KMS-11 (cell line): ENCODE results near the gene UMAD1.

Experiments
- H2AFZ ChIP-seq: fragments of 200-600 bp; sonication (generic); 2 replicates; pipeline ENCODE4 v1.6.1; 2016; ENCODE audit warnings: antibody characterized with exemption, mixed run types, low read depth
- H3K27ac ChIP-seq: fragments of 200-600 bp; sonication (generic); 2 replicates; pipeline ENCODE4 v1.6.1; 2016; ENCODE audit warnings: mild to moderate bottlenecking, mixed run types
- H3K27me3 ChIP-seq: fragments of 200-600 bp; sonication (generic); 2 replicates; pipeline ENCODE4 v1.6.1; 2017; ENCODE audit warnings: mild to moderate bottlenecking, low read depth, mixed run types, moderate library complexity; ENCODE audit not compliant: insufficient read depth
- H3K36me3 ChIP-seq: fragments of 200-600 bp; sonication (generic); 2 replicates; pipeline ENCODE4 v1.6.1; 2017; ENCODE audit warnings: mild to moderate bottlenecking, mixed run types; ENCODE audit not compliant: insufficient read depth
- H3K4me1 ChIP-seq: fragments of 200-600 bp; sonication (generic); 2 replicates; pipeline ENCODE4 v1.6.1; 2016; ENCODE audit warnings: mild to moderate bottlenecking, low read depth, mixed run types; ENCODE audit not compliant: poor library complexity, severe bottlenecking
- H3K4me2 ChIP-seq: fragments of 200-600 bp; sonication (generic); 2 replicates; pipeline ENCODE4 v1.7.0; 2016; ENCODE audit warnings: mild to moderate bottlenecking, mixed run types
- H3K4me3 ChIP-seq: fragments of 200-600 bp; sonication (generic); IDR thresholded peaks from 2 replicates; pipeline ENCODE4 v1.6.1; 2017; ENCODE audit warnings: low read depth, low read length, mixed read lengths; ENCODE audit not compliant: insufficient read depth
- H3K79me2 ChIP-seq: fragments of 200-600 bp; sonication (generic); 2 replicates; pipeline ENCODE4 v1.6.1; 2016; ENCODE audit warnings: low read depth, mixed run types; ENCODE audit not compliant: insufficient read depth
- H3K9ac ChIP-seq: fragments of 200-600 bp; sonication (generic); 2 replicates; pipeline ENCODE4 v1.6.1; 2016; ENCODE audit warnings: mild to moderate bottlenecking, mixed run types
- H4K20me1 ChIP-seq: fragments of 200-600 bp; sonication (generic); 2 replicates; pipeline ENCODE4 v1.6.1; 2016; ENCODE audit warnings: mild to moderate bottlenecking, mixed run types; ENCODE audit not compliant: insufficient read depth
- CTCF ChIP-seq: fragments of 200-600 bp; sonication (generic); conservative IDR thresholded peaks from 2 replicates; pipeline ENCODE4 v1.6.1; 2017; ENCODE audit warnings: low read depth, mild to moderate bottlenecking, antibody characterized with exemption, low read length, moderate library complexity, mixed read lengths

Gene UMAD1

GRCh38 chr7:7750571-7751242 lies 110.2 kb downstream of the UMAD1 start:
- H3K4me1 ChIP-seq: peaks cover 50% of the 10 kb centered on the region
- no peaks in the 10 kb centered on the region for H3K27me3 ChIP-seq
- no peak for TF ChIP-seq CTCF
- no peak overlapping the region for H3K4me3 ChIP-seq
- peak overlapping the region; percentile 16; the same call in 1 of the 2 replicates for H3K27ac ChIP-seq
- no peaks in the 10 kb centered on the region for H3K79me2 ChIP-seq
- H4K20me1 ChIP-seq: no peaks in the 10 kb centered on the region
- H2AFZ ChIP-seq: peak overlapping the region; percentile 25; the same call in 1 of the 2 replicates
- peak overlapping the region; percentile 3; the same call in 1 of the 2 replicates for H3K9ac ChIP-seq
- no peaks in the 10 kb centered on the region for H3K36me3 ChIP-seq
- H3K4me2 ChIP-seq: peak overlapping the region; percentile 83

GRCh38 chr7:7751243-7752092 lies 110.9 kb downstream of the UMAD1 start:
- H3K27me3 ChIP-seq: no peaks in the 10 kb centered on the region
- no peak for TF ChIP-seq CTCF
- peak overlapping the region; percentile 25; the same call in 1 of the 2 replicates for H2AFZ ChIP-seq
- H3K4me3 ChIP-seq: no peak overlapping the region
- H3K4me1 ChIP-seq: peaks cover 42% of the 10 kb centered on the region
- H4K20me1 ChIP-seq: no peaks in the 10 kb centered on the region
- peak overlapping the region; percentile 16; the same call in 1 of the 2 replicates for H3K27ac ChIP-seq
- peak overlapping the region; percentile 83 for H3K4me2 ChIP-seq
- H3K36me3 ChIP-seq: no peaks in the 10 kb centered on the region
- H3K9ac ChIP-seq: peak overlapping the region; percentile 3; the same call in 1 of the 2 replicates
- no peaks in the 10 kb centered on the region for H3K79me2 ChIP-seq

- no peak overlapping the region for H3K4me2 ChIP-seq
These were observed 116.0 kb downstream of the UMAD1 start for GRCh38 chr7:7756577-7756976.

GRCh38 chr7:7757576-7757975 lies 117.0 kb downstream of the UMAD1 start:
- H2AFZ ChIP-seq: no peak overlapping the region
- peaks cover 21% of the 10 kb centered on the region for H3K4me1 ChIP-seq
- H4K20me1 ChIP-seq: no peaks in the 10 kb centered on the region
- no peak overlapping the region for H3K9ac ChIP-seq
- no peak for TF ChIP-seq CTCF
- no peaks in the 10 kb centered on the region for H3K79me2 ChIP-seq
- H3K4me3 ChIP-seq: no peak overlapping the region
- H3K4me2 ChIP-seq: no peak overlapping the region
- no peaks in the 10 kb centered on the region for H3K36me3 ChIP-seq
- H3K27me3 ChIP-seq: no peaks in the 10 kb centered on the region
- H3K27ac ChIP-seq: no peak overlapping the region

More at GRCh38 chr7:7756577-7756976, 116.0 kb downstream of the UMAD1 start:
- no peaks in the 10 kb centered on the region for H4K20me1 ChIP-seq
- TF ChIP-seq CTCF: no peak
- no peaks in the 10 kb centered on the region for H3K79me2 ChIP-seq
- peaks cover 28% of the 10 kb centered on the region for H3K4me1 ChIP-seq
- H3K27me3 ChIP-seq: no peaks in the 10 kb centered on the region
- H2AFZ ChIP-seq: no peak overlapping the region
- H3K9ac ChIP-seq: no peak overlapping the region
- H3K4me3 ChIP-seq: no peak overlapping the region
- no peaks in the 10 kb centered on the region for H3K36me3 ChIP-seq
- H3K27ac ChIP-seq: no peak overlapping the region
